GM12801 (cell line): ENCODE measurements around the gene IL17C.

ENCODE experiments used
- CTCF ChIP-seq: IDR thresholded peaks from one replicate; pipeline ENCODE4 v1.5.1; 2011; ENCODE audit warnings: control low read depth; ENCODE audit not compliant: insufficient read length; ENCODE audit errors: extremely low read depth

The IL17C gene

GRCh38 chr16:88630433-88630832 lies 7.9 kb upstream of the IL17C start:
- no peak for TF ChIP-seq CTCF

GRCh38 chr16:88630941-88631340 lies 7.4 kb upstream of the IL17C start:
- TF ChIP-seq CTCF, result no peak

GRCh38 chr16:88631384-88631783 lies 7.0 kb upstream of the IL17C start:
- no peak for TF ChIP-seq CTCF

GRCh38 chr16:88631920-88632586 lies 6.3 kb upstream of the IL17C start:
- TF ChIP-seq CTCF, result no peak

- TF ChIP-seq CTCF, result no peak
Measured at GRCh38 chr16:88632587-88632930, 5.8 kb upstream of the IL17C start.

- no peak for TF ChIP-seq CTCF
Measured at GRCh38 chr16:88633684-88634140, 4.7 kb upstream of the IL17C start.

GRCh38 chr16:88634141-88634993 lies 4.0 kb upstream of the IL17C start:
- no peak for TF ChIP-seq CTCF
